HCT116 (cell line): ENCODE measurements around the gene PDXK.

Source experiments
- ATF3 ChIP-seq: IDR thresholded peaks from 2 replicates; pipeline ENCODE4 v1.6.1; 2012
- CEBPB ChIP-seq: IDR thresholded peaks from 2 replicates; pipeline ENCODE4 v1.6.1; 2012; ENCODE audit warnings: low read depth
- ELF1 ChIP-seq: IDR thresholded peaks from 2 replicates; pipeline ENCODE4 v1.6.1; 2012; ENCODE audit warnings: low read depth, borderline replicate concordance
- EZH2 ChIP-seq: fragments of 200-600 bp; sonication (generic); IDR thresholded peaks from 2 replicates; pipeline ENCODE4 v1.6.1; 2017; ENCODE audit warnings: antibody characterized with exemption, mixed run types
- EZH2phosphoT487 ChIP-seq: fragments of 200-600 bp; IDR thresholded peaks from 2 replicates; pipeline ENCODE4 v1.6.1; 2018; ENCODE audit warnings: antibody characterized with exemption, borderline replicate concordance
- POLR2A ChIP-seq: IDR thresholded peaks from 2 replicates; pipeline ENCODE4 v1.7.0; 2011; ENCODE audit warnings: borderline replicate concordance; ENCODE audit not compliant: insufficient read depth, insufficient read length; ENCODE audit errors: extremely low read depth
- POLR2AphosphoS5 ChIP-seq: IDR thresholded peaks from 2 replicates; pipeline ENCODE4 v1.6.1; 2011; ENCODE audit warnings: mild to moderate bottlenecking, low read depth, low read length, moderate library complexity
- RAD21 ChIP-seq: IDR thresholded peaks from 2 replicates; pipeline ENCODE4 v1.6.1; 2012; ENCODE audit warnings: low read depth, mild to moderate bottlenecking
- SIN3A ChIP-seq: IDR thresholded peaks from 2 replicates; pipeline ENCODE4 v1.6.1; 2012; ENCODE audit warnings: low read depth
- TF ChIP-seq, protein P1 (sequence below), 3 experiments: fragments of 200-600 bp in 1 of 3; sonication (generic) in 1 of 3; IDR thresholded peaks in 2 of 3; conservative IDR thresholded peaks in 1 of 3; 2 replicates each; pipeline ENCODE4 v1.5.1; 2012 to 2017; ENCODE audit warnings: low read depth in 2 of 3, low read length in 2 of 3, antibody characterized with exemption in 1 of 3, borderline replicate concordance in 1 of 3, control low read depth in 1 of 3, mild to moderate bottlenecking in 1 of 3, mixed read lengths in 1 of 3, mixed run types in 1 of 3, moderate library complexity in 1 of 3; ENCODE audit not compliant: insufficient read depth in 1 of 3
- TF ChIP-seq, protein P2 (sequence below): IDR thresholded peaks from 2 replicates; pipeline ENCODE4 v1.6.1; 2012

DNA sequence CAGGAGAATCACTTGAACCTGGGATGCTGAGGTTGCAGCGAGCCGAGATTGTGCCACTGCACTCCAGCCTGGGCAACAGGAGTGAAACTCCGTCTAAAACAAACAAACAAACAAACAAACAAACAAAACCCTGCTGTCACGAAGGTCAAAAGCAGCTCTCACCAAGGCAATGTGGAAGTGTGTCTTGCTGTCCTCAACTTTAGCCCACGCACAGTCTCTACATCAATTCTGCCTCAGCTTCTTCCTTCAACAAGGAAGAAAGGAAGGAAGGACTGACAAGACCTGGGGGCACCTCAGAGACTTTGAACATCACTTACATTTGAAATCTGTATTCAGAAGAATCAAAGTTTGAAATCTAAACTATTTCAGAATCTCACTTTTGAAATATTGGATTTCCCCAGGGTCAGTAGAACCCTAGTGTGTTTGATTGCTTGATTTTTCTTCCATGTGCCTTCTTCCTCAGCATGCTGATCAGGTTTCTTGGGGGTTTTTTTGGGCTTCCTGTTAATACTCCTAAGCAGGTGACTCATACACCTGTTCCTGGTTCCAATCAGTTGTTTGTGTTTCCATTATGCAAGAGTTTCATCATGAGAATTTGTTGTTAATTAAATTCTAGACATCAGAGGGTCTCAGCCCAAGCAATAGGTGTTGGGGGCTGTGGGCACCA, 63.6 kb downstream of the PDXK start:
- no peak for TF ChIP-seq EZH2
- TF ChIP-seq, protein P1, sequence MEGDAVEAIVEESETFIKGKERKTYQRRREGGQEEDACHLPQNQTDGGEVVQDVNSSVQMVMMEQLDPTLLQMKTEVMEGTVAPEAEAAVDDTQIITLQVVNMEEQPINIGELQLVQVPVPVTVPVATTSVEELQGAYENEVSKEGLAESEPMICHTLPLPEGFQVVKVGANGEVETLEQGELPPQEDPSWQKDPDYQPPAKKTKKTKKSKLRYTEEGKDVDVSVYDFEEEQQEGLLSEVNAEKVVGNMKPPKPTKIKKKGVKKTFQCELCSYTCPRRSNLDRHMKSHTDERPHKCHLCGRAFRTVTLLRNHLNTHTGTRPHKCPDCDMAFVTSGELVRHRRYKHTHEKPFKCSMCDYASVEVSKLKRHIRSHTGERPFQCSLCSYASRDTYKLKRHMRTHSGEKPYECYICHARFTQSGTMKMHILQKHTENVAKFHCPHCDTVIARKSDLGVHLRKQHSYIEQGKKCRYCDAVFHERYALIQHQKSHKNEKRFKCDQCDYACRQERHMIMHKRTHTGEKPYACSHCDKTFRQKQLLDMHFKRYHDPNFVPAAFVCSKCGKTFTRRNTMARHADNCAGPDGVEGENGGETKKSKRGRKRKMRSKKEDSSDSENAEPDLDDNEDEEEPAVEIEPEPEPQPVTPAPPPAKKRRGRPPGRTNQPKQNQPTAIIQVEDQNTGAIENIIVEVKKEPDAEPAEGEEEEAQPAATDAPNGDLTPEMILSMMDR (IDR thresholded peaks at IDR 0.05 in 2 of 3, conservative IDR thresholded peaks at IDR 0.05 in 1 of 3; ENCODE audit: borderline replicate concordance in 1 of 3, insufficient read depth in 1 of 3, low read depth in 2 of 3, low read length in 2 of 3): no peak
- TF ChIP-seq EZH2phosphoT487: no peak
- no peak for TF ChIP-seq POLR2AphosphoS5
- TF ChIP-seq, protein P2, sequence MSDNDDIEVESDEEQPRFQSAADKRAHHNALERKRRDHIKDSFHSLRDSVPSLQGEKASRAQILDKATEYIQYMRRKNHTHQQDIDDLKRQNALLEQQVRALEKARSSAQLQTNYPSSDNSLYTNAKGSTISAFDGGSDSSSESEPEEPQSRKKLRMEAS: no peak
- no peak for TF ChIP-seq CEBPB
- TF ChIP-seq SIN3A: no peak
- TF ChIP-seq ELF1: no peak
- no peak for TF ChIP-seq RAD21
- TF ChIP-seq POLR2A: no peak
- no peak for TF ChIP-seq ATF3
